Prostate gland (tissue), 2 donors: Measurements from ENCODE around the gene GPS1.

Source experiments
- POLR2AphosphoS5 ChIP-seq: sonication (generic); formaldehyde crosslinking; IDR thresholded peaks from one replicate; pipeline ENCODE4 v1.6.1; 2017; ENCODE audit warnings: antibody characterized with exemption
- TF ChIP-seq, protein P1 (sequence below), 4 experiments: fragments of 200-600 bp in 2 of 4; fragments of 450-650 bp in 2 of 4; sonication (generic) in 2 of 4; IDR thresholded peaks; 1 replicate in 3 of 4; 2 replicates in 1 of 4; pipeline ENCODE4 v1.5.1; 2016 to 2019; ENCODE audit warnings: antibody characterized with exemption in 4 of 4, mild to moderate bottlenecking in 2 of 4, moderate library complexity in 2 of 4

DNA sequence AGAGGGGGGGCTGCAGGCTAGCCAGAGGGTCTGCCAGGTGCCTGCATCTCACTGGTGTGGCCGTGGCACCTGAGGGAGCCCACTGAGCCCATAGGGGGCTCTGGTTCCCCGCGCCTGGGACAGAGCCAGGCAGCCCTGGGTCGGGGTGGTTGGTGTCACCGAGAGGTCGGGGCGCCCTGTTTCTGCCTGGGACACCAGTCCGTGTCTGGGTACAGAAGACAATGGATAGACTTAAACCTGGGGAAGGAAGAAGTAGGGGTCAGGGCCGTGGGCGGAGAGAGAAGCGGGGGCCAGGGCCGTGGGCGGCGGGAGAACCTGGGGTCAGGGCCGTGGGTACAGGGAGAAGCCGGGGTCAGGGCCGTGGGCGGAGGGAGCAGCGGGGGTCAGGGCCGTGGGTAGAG lies 3.1 kb upstream of the GPS1 start:
- TF ChIP-seq, protein P1, sequence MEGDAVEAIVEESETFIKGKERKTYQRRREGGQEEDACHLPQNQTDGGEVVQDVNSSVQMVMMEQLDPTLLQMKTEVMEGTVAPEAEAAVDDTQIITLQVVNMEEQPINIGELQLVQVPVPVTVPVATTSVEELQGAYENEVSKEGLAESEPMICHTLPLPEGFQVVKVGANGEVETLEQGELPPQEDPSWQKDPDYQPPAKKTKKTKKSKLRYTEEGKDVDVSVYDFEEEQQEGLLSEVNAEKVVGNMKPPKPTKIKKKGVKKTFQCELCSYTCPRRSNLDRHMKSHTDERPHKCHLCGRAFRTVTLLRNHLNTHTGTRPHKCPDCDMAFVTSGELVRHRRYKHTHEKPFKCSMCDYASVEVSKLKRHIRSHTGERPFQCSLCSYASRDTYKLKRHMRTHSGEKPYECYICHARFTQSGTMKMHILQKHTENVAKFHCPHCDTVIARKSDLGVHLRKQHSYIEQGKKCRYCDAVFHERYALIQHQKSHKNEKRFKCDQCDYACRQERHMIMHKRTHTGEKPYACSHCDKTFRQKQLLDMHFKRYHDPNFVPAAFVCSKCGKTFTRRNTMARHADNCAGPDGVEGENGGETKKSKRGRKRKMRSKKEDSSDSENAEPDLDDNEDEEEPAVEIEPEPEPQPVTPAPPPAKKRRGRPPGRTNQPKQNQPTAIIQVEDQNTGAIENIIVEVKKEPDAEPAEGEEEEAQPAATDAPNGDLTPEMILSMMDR (IDR thresholded peaks at IDR 0.05) = no peak
- TF ChIP-seq POLR2AphosphoS5 = no peak
